ENCODE measurements around the gene GID8.

The GID8 gene

DNA sequence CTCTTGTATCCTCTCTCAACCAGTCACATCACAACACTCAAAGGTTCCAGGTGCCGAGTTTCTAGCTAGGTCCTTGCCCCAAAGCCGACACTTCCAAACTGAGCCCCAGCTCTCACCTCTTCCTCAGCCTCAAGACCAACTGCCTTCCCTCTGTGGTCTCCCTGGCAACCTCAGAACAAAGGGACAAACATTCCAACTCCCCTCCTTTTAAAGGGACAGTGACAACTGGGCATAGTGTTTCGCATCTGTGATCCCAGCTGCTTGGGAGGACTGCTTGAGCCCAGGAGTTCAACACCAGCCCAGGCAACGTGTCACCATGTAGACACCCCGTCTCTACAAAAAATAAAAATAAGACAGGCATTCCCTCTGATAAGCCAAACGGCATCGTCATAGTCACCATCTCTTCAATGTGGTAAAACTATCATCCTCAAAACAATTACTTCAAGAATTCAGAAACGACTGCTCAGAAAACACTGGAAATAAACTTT lies 22.9 kb upstream of the GID8 start:
- TF ChIP-seq, protein P1, sequence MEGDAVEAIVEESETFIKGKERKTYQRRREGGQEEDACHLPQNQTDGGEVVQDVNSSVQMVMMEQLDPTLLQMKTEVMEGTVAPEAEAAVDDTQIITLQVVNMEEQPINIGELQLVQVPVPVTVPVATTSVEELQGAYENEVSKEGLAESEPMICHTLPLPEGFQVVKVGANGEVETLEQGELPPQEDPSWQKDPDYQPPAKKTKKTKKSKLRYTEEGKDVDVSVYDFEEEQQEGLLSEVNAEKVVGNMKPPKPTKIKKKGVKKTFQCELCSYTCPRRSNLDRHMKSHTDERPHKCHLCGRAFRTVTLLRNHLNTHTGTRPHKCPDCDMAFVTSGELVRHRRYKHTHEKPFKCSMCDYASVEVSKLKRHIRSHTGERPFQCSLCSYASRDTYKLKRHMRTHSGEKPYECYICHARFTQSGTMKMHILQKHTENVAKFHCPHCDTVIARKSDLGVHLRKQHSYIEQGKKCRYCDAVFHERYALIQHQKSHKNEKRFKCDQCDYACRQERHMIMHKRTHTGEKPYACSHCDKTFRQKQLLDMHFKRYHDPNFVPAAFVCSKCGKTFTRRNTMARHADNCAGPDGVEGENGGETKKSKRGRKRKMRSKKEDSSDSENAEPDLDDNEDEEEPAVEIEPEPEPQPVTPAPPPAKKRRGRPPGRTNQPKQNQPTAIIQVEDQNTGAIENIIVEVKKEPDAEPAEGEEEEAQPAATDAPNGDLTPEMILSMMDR (conservative IDR thresholded peaks at IDR 0.05; ENCODE audit: control insufficient read depth, insufficient read depth, low read depth, low read length): no peak
- DNase-seq (ENCODE audit: low read depth): no peak
- H3K4me3 ChIP-seq (ENCODE audit: control insufficient read depth, low read depth, low read length): no peak overlapping the region

DNA sequence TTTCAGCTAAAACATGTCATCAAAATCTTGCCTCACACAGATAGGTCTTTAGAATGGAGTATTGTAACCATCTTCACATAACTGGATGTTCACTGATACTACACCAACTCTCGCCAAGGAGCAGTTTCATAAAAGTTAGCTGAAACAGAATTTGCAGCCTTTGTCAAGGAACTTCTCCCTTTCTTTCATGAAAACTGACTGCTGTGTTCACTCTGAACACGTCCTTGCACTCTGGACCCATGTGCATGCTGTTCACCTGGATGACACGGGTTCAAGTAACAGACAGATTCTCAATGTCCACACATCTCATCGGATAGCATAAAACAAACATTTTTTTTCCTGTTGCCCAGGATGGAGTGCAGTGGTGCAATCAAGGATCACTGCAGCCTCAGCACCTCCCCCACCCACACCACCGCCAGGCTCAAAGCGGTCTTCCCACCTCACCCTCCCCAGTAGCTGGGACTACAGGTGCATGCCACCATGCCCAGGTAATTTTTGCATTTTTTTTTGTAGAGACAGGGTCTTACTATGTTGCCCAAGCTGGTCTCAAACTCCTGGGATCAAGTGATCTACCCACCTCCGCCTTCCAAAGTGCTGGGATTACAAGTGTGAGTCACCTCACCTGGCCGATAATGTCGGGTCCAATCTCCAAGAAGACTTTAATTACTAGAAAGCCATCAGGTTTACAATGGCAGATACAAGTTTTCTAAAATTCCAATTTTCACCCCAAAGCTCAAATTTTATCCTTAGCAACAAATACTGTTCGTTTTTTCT lies 21.1 kb upstream of the GID8 start:
- TF ChIP-seq, protein P1 (conservative IDR thresholded peaks at IDR 0.05; ENCODE audit: control insufficient read depth, insufficient read depth, low read depth, low read length): no peak
- no peak for DNase-seq (ENCODE audit: low read depth)
- no peak overlapping the region for H3K4me3 ChIP-seq (ENCODE audit: control insufficient read depth, low read depth, low read length)

DNA sequence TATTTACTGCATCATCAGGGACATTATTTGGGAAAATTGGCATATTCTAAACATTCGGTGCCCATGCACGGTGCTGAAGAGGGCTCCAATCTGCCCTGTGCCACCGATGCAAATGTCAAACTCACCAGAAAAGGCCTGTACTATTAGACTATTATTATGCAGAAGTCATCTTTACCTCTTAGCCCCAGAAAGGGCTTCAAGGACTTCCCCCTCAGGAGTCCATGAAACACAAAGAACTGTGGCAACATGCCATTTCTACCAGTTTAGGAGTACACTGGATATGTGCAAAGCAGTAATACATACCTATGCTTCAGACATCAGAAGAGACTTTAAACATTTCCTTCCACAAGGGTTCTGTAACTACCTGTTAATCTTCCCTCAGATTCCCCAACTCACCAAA lies 20.2 kb upstream of the GID8 start:
- DNase-seq (ENCODE audit: low read depth): no peak
- H3K4me3 ChIP-seq (ENCODE audit: control insufficient read depth, low read depth, low read length): no peak overlapping the region
- TF ChIP-seq, protein P1 (conservative IDR thresholded peaks at IDR 0.05; ENCODE audit: control insufficient read depth, insufficient read depth, low read depth, low read length): no peak

DNA sequence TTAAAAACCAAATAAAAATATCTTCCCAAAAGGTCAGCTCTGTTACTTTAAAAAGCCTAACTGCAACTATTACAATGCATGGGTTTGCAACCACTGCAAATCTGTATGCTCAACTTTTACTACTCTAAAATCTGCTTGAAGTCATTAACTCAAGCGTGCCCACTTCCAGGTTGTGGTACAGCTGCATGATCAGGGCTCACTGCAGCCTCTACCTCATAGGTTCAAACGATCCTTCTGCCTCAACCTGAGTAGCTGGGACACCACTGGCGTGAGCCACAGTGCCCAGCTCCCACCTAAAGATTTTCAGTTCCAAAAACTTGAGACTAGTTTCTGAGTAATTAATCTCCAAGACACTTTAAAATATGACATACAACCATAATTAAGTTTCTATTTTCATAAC lies 19.8 kb upstream of the GID8 start:
- H3K4me3 ChIP-seq (ENCODE audit: control insufficient read depth, low read depth, low read length): no peak overlapping the region

GRCh38 chr20:62918831-62919230 lies 19.1 kb upstream of the GID8 start:
- TF ChIP-seq, protein P1 (conservative IDR thresholded peaks at IDR 0.05; ENCODE audit: control insufficient read depth, insufficient read depth, low read depth, low read length): no peak
- H3K4me3 ChIP-seq (ENCODE audit: control insufficient read depth, low read depth, low read length): no peak overlapping the region
- no peak for DNase-seq (ENCODE audit: low read depth)

More for the DNA sequence above, 19.8 kb upstream of the GID8 start:
- TF ChIP-seq, protein P1 (conservative IDR thresholded peaks at IDR 0.05; ENCODE audit: control insufficient read depth, insufficient read depth, low read depth, low read length): no peak
- no peak for DNase-seq (ENCODE audit: low read depth)

DNA sequence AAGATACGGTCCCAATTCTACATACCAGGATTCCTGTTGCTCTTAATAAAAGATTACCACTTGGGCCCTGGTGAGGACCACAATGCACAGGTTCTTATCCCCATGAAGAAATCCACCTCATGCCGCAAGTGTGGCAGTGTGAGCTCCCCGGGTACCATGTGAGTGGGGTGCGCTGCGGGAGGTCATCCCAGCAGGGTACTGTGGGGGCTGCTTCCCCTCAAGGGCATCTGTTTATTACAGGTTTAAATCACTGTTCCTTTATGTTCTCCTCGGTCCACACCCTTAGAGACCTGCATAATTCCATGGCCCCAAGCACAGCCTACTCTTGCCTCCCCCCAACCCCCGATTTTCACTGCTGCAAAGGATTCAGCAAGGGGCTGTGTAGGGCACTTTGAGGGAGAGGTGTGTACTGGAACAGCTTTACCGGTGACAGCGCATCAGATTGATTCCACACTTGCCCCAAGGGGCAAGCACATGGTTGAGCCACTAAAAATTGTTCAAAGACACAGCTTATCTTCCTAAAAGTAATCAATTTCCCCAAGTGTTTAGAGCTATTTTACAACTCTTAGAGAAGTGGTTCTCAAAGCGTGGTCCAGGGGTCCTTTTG lies 17.8 kb upstream of the GID8 start:
- DNase-seq (ENCODE audit: low read depth): no peak
- no peak overlapping the region for H3K4me3 ChIP-seq (ENCODE audit: control insufficient read depth, low read depth, low read length)
- TF ChIP-seq, protein P1 (conservative IDR thresholded peaks at IDR 0.05; ENCODE audit: control insufficient read depth, insufficient read depth, low read depth, low read length): no peak
